Stimulated activated naive CD4-positive, alpha-beta T cell treated with Interleukin-2 at 50 U/mL for 16 hours (primary cell): ENCODE data around the gene PDLIM1.

Experiments
- DNase-seq: peaks from one replicate; lab custom pipeline; 2025; lab: John Stamatoyannopoulos, UW

PDLIM1 gene

GRCh38 chr10:95263864-95264226, 27.0 kb downstream of the PDLIM1 start:
- no peak for DNase-seq

- DNase-seq: no peak
Measured at GRCh38 chr10:95262763-95263518, 27.9 kb downstream of the PDLIM1 start.

DNA sequence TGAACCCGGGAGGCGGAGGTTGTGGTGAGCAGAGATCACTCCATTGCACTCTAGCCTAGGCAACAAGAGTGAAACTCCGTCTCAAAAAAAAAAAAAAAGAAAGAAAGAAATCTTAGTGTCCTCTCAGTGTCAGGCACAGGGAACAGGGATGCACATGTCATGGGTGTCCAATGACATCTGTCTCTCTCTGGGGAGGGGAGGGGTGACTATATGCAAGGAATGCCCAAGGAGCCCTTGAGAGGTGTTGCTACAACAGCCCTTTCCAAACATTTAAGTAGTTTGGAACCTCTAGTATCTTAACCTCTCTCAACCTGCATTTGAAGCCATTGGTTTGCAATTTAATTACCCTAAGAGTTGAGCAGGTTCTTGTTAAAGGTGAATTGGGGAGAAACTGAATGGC, 28.9 kb downstream of the PDLIM1 start:
- no peak for DNase-seq

DNA sequence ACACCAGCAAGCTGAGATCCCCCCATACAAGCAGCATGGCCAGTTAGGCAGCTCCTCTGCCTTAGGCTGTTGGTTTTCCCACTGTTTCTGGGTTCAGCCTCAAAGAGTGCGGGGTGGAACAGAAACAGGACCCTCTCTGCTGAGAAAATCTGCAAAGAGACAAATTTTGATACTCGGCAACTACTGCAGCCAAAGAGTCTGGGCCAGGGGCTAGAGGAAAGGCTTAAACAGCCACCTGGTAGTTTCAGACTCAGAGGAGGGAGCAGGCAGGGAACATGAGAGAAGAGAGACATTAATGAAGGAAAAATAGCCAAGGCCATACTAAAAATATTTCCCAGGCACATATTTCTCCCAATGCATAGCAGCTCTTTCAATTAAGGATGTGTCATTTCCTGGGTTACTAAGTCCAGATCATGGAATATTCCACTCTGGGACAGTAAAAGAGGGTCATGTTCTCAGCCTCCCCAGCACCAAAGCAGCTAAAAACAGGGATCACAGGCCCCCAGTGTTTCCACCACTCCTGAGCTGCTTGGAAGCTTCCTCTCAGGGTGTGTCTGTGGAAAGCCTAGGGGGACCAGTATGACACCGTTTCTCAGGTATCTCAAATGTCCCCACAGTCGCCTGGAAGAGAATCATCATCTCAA, 29.8 kb downstream of the PDLIM1 start:
- no peak for DNase-seq

DNA sequence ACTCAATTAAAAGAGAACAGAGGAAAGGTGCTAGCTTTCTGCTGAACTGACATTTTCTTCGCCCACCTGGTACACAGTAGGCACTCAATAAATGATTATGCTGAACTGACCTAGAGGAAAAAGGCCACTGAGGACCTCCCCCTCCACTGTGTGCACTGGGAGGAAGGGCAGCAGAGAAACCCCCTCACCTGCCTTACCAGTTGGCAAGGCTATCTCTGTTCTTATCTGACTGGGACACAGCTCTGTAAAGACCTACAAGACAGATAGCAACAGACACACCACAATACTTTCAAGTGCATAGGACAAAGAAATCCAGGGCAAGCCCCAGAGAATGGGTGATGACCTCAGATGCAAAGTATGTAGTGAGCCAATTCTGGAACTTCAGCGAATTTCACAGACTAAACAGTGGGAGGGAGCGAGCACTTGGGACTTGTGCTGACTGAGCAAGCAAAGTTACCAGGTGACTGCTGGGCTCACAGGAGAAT, 30.4 kb downstream of the PDLIM1 start:
- no peak for DNase-seq

DNA sequence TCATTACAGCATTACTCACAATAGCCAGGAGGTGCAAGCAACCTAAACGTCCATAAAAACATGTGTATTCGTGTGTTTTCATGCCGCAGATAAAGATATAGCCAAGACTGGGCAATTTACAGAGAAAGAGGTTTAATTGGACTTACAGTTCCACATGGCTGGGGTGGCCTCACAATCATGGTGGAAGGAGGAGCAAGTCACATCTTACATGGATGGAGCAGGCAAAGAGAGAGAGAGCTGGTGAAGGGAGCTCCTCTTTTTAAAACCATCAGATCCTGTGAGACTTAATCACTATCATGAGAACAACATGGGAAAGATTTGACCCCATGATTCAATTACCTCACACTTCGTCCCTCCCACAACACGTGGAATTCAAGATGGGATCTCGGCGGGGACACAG, 33.0 kb downstream of the PDLIM1 start:
- DNase-seq: no peak

DNA sequence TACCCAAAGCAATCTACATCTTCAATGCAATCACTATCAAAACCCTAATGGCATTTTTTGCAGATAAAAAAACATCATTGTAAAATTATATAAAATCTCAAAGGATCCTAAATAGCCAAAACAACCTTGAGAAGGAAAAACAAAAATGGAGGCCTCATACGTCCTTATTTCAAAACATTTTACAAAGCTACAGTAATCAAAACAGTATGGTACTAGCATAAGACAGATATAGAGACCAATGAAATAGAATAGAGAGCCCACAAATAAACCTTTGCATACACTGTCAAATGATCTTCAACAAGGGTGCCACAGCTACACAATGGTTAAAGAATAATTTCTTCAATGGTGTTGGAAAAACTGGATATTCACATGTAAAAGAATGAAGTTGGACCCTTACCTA, 34.5 kb downstream of the PDLIM1 start:
- no peak for DNase-seq

GRCh38 chr10:95254629-95255028, 36.2 kb downstream of the PDLIM1 start:
- no peak for DNase-seq

- DNase-seq: no peak
Measured at GRCh38 chr10:95253686-95254085, 37.1 kb downstream of the PDLIM1 start.

DNA sequence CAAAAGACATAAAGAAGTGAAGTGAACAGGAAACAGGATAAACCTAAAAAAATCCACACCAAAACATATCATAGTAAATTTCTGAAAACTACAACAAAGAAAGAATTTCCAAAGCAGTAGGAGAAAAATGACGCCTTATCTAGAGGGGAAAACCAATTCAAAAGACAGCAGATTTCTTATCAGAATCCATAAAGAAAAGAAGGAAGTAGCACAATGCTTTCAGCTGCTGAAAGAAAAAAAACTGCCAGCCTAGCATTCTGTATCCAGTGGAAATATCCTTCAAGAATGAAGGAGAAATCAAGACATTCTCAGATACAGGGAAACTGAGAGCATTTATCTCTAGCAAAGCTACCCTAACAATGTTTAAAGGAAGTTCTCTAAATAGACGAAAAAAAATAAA, 37.8 kb downstream of the PDLIM1 start:
- no peak for DNase-seq

- no peak for DNase-seq
Measured at GRCh38 chr10:95250856-95251255, 39.9 kb downstream of the PDLIM1 start.

DNA sequence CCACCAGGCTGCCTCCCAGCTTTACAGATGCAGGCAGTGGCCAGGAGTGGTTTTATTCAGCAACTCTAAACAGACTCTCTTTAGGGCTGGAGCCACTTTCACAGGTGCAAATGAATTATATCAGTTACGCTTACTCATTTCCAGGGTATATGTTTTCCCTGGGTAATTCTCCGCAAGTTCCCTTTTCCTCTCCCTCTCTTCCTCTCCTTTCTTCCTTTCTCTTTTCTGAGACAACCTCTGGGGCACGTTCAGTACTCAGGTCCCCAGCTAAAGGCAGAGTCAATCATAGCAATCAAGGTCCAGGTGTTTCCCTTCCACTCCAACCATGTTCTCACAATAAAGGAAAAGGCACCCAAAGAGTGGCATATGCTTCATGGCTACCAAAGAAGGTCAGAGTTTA, 41.3 kb downstream of the PDLIM1 start:
- DNase-seq: no peak

DNA sequence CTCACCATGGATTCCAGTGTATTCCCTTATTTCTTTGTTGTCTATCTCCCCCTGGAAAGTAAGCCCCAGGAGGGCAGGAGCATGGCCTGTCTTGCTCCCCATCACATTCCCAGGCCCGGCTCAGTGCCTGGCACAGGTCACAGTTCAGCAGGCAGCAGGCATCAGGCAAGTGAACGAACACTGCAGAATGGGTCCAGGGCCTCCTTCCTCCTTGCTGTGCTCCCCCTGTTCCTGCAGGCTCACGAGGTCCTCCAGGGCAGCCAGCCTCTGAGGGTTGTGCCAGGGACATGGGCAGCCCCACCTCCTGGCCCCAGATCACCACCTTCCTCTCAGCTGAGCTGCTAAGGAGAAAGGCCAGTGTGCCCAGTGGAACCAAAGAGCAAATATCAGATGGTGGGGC, 41.8 kb downstream of the PDLIM1 start:
- no peak for DNase-seq

- no peak for DNase-seq
Measured at GRCh38 chr10:95247881-95248583, 42.8 kb downstream of the PDLIM1 start.

DNA sequence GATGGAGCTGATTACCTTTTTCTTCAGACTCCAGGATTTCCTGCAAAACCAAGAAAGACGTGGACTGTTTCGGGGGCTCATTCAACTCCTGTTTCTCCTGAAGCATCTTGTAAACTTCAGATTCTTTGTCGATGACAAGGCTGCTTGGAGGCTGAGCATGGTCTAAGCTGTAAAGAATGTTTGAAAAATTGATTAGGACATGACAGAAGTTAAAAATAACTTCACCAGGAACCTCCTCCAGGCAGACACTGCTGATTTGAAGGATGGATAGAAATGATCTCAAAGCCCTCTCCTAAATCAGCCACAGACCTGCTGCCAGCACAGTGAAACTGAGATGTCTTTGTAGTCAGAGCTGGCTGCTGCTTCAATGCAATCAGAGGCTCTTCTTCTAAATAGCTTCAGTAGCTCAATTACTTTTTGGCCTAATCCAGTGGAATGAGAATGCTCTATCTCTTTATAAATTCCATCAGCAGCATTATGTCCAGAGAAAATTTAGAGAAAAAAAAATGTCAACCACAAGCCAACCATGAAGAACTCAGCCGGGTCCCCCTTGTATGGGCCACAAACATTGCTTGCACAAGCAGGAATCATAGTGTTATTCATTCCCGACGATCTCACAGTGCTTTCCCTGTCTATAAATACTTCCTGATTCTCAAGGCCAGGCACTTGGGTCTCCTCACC, 43.5 kb downstream of the PDLIM1 start:
- DNase-seq: no peak

DNA sequence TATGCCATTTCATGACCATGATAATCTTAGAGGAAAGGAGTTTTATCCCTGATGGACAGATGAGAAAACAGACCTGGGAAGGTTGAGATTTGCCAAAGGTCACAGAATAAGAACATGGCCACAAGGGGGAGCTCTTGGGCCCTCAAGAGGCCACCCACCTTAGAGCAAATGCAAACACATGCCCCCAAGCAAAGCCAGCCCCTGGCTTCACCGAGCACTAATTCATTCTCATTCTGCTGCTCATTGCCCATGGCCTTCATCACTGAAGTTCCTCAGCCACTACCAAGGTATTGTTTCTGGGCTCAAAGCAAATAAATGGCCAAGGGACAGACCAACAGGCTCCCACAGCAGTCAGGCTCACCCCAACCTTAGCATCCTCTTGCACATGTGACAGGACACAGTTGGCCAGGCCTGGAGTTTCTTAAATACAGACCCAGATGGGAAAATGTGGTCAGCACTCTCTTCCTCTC, 44.2 kb downstream of the PDLIM1 start:
- peak; percentile 30 for DNase-seq

DNA sequence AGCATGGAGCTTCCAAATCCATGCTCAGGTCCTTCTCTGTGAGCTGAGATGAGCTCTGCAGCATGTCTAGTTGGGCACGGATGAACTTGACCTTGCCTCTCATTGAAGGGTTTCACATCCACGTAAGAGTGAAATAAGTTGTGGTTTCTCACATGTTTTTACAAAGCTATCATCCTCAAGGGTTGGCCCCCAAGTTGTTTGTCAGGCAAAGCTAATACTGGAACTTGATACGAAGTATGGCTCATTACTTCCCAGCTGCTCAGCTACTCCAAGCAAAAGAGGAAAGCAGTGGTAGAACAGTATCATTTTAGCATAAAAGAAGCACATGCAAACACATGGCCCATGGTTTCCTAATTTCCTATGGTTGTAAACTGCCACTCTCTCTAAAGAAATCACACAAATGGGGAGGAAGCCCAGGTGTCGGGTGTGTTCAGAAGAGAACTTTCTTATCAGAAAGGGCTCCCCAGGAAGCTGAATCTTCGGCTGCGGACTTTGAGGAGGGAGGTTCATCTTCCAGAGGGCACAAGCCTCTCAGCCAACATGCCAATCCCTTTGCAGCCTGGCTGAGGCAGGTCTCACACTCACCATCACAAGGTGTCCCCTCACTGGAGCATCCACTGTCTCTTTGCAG, 45.3 kb downstream of the PDLIM1 start:
- DNase-seq: no peak

DNA sequence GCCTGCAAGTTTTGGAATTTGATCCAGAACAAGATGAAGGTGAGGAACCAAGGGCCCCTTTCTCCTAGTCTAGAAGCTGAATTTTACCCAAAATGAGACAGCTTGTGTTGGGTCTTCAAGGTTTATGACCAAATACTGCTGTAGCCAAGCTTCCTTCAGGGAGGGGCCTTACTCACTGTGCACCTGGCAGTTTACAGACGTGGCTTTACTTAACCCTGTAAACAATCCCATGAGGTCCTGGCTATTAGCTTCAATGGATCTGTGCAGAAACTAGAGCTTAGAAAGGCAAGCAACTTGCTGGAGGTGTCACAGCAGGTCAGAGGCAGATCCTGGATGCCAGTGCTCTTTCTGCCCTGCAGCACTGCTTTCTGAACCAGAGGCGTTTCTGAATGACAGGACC, 46.7 kb downstream of the PDLIM1 start:
- no peak for DNase-seq

DNA sequence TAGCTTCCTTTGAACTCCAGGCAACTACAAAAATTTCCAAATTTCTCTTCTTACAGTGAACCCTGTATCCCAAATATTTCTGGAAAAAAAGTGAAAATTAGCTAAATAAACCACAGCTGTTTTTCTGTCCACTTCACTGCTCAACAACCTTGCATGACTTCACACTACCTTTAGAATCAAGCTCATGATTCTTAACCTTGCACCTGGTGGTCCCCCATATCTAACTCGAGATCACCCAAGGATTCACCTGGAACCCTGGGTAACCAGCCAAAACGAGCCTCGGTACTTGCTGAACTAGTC, 47.5 kb downstream of the PDLIM1 start:
- DNase-seq: no peak

GRCh38 chr10:95242581-95243317, 48.1 kb downstream of the PDLIM1 start:
- no peak for DNase-seq

DNA sequence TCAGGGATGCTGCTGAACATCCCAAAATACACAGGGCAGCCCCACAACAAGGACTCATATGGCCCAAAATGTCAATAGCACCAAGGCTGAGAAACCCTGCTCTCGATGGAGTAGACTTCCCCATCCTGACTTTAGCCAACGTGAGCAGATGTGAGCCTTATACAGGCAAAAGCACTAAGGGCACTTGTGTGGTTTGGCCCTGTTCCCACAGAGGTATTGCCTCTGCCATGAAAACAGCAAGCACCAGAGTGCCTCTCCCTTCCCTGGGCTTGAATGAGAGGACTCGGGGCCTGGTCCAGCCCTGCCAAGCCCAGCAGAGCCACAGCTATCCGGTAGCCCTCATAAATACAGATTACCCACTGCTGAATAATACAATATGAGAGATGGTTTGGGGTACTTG, 49.3 kb downstream of the PDLIM1 start:
- DNase-seq: no peak

DNA sequence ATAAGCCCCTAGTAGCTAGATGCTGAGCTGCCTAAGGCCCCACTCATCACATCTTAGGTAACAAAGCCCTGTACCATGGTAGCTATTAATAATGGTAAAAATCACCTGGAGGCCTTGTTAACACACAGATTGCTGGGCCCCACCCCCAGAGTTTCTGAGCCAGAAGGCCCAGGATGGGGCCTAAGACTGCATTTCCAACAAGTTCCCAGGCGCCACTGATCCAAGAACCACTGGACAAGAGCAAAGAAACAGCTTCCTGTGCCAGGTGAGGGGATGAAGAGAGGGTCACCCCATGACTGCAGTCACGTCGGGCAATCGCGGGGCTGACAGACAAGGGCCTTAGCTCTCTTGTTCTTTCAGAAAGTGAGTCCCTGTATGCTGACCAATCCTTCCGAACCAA, 50.0 kb downstream of the PDLIM1 start:
- no peak for DNase-seq
